Activated B cell treated with CpG ODN at 0.5 μM for 24 hours (primary cell): ENCODE measurements around the gene PYROXD2. TPM values are rescaled to one million over a fixed set of nuclear protein-coding genes. Genes with fewer than 3 reads are reported as not detected.

Experiments used
- ATAC-seq: fragments of 200-7000 bp; cut with Tn5 transposase; one replicate; pipeline ENCODE4 v1.10.0; 2021; ENCODE audit warnings: low read depth, mild to moderate bottlenecking, moderate library complexity
- CTCF ChIA-PET: fragments of 350-600 bp; sonication (Branson Sonifier 250); formaldehyde crosslinking; loops from one replicate; lab custom pipeline; 2021; ENCODE audit warnings: antibody characterized with exemption; lab: Charles Lee
- POLR2A ChIA-PET: fragments of 350-600 bp; sonication (Branson Sonifier 250); formaldehyde crosslinking; loops from one replicate; lab custom pipeline; 2021; ENCODE audit warnings: antibody characterized with exemption; lab: Charles Lee
- DNase-seq: peaks from one replicate; pipeline ENCODE4 v3.0.0; 2022
- H3K27ac Mint-ChIP-seq: one replicate; pipeline ENCODE4 v1.8.0; 2020; ENCODE audit warnings: mixed read lengths
- H3K27me3 Mint-ChIP-seq: one replicate; pipeline ENCODE4 v1.8.0; 2021; ENCODE audit warnings: mixed read lengths
- H3K36me3 Mint-ChIP-seq: one replicate; pipeline ENCODE4 v1.8.0; 2021; ENCODE audit warnings: low read depth, mixed read lengths
- H3K4me1 Mint-ChIP-seq: one replicate; pipeline ENCODE4 v1.8.0; 2021; ENCODE audit warnings: mixed read lengths
- H3K4me3 Mint-ChIP-seq: one replicate; pipeline ENCODE4 v1.8.0; 2020; ENCODE audit warnings: mild to moderate bottlenecking, mixed read lengths
- H3K9me3 Mint-ChIP-seq: one replicate; pipeline ENCODE4 v1.8.0; 2020; ENCODE audit warnings: mixed read lengths
- intact Hi-C: fragments of 100-400 bp; cut with micrococcal nuclease; formaldehyde crosslinking; loops from one replicate; pipeline ENCODE4 v1.15.1; 2024
- total RNA-seq: library from RNA; stranded (reverse); gene quantifications from 2 replicates; pipeline ENCODE4 v1.2.3, GENCODE V29; 2022
- TF ChIP-seq, protein P1 (sequence below): fragments of 200-600 bp; IDR thresholded peaks from one replicate; pipeline ENCODE4 v1.8.0; 2022; ENCODE audit warnings: antibody characterized with exemption, mild to moderate bottlenecking

PYROXD2 gene
- total RNA-seq, 1 donor from 2014 or later, result 11.4 TPM

DNA sequence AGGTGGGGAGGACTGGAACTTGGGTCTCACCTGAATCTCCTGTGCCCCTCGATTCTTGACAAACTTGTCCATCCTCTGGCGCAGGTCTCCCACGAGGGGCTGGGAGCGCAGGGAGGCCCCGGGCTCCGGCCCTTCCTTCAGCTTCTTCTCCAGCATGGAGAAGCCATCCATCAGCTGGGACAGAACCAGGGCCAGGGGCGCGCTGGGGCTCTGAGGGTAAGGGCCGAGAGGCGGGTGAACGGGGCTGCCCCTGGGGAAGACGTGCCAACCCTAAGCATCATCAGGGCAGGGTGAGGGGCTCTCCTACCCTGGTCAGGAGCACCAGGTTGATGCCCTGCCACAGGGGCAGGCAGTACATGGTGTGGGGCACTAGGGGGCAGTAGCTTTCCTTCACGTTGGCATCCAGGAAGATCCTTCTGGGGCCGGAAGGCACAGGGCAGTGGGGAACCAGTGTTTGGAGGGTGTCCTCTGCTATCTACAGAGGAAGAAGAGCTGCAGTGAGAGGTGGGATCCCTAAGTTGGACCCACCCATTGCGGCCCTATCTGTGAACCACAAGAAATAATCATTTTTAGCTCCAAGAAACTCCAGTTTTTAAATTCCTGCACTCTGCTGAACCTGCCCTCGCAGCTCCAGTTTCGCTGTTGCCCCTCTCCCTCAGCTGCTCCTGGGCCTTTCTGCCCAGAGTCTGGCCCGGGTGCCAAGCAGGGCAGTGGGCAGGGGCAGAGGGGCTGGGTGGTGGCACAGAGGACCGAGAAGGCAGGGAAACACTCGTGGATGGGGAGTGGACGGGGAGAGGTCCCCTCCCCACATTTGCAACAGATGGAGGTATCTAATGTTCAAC lies 10.8 kb upstream of the PYROXD2 start:
- Mint-ChIP-seq H3K36me3 (peaks cover 78% of the 10 kb centered on the region), H3K4me3 (no peak overlapping the region), H3K27ac (no peak overlapping the region), H3K27me3 (no peaks in the 10 kb centered on the region), H3K4me1 (peaks cover 6% of the 10 kb centered on the region), H3K9me3 (no peaks in the 10 kb centered on the region)
- DNase-seq (no peak), ATAC-seq (peak; percentile 85)
- ChIA-PET CTCF (interaction anchor here (0.7 to 3.6 kb wide), 6 partner anchors 10 to 821 kb away, joined by 3 to 18 read pairs (median 6); no protein-coding TSS in a partner anchor), POLR2A (interaction anchor here (0.8 kb wide), 1 partner anchor 20 kb away, joined by 3 read pairs; the partner anchor contains the start of gene HPS1)
- TF ChIP-seq, protein P1, sequence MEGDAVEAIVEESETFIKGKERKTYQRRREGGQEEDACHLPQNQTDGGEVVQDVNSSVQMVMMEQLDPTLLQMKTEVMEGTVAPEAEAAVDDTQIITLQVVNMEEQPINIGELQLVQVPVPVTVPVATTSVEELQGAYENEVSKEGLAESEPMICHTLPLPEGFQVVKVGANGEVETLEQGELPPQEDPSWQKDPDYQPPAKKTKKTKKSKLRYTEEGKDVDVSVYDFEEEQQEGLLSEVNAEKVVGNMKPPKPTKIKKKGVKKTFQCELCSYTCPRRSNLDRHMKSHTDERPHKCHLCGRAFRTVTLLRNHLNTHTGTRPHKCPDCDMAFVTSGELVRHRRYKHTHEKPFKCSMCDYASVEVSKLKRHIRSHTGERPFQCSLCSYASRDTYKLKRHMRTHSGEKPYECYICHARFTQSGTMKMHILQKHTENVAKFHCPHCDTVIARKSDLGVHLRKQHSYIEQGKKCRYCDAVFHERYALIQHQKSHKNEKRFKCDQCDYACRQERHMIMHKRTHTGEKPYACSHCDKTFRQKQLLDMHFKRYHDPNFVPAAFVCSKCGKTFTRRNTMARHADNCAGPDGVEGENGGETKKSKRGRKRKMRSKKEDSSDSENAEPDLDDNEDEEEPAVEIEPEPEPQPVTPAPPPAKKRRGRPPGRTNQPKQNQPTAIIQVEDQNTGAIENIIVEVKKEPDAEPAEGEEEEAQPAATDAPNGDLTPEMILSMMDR, result no peak
- intact Hi-C loops, result loop anchor here (1.0 kb wide), 2 partner anchors 21 to 239 kb away; partner anchors contain the start of gene HPS1

DNA sequence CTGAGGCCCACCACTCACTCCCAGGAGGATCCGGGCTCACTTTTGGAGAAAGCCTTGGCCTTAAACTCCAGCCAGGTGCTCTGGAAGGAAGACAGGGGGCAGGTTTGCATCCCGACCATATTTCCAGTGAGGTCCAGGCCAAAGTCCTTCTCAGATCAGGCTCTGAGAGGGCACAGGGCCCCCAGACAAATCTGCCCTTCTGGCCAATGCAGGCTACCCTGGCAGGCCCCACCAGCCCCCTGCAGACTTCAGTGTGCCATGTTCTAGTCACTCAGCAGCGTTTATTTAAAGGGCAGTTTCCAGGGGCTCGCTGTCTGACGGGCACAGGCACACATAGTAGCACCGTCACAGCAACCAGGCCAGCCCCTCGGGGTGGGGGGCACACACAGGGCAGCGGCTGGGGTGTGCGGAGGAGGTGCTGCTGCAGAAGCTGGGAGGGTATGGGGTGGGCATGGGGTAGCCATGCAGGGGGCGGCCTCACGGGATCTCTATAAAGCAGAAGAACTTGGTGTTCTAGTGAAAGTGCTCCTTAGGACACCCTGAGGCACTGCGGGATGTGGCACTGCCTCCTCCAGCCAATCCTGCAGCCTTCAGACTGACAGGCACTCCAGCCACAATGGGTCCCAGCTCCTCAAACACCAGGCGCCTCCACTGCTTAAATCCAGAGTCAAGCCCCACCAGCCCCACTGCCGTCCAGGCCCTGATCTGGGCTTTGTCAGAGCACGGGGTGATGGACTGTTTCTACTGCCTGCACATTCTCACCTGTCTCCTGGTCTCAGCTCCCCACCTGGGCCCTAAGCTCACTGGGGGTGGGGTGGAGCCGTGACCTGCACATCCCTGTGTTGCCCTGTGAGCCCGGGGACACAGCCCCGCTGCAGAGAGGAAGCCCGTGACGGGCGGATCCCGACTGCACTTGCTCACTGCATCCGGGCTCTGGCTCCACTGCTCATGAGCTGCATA lies 9.6 kb upstream of the PYROXD2 start:
- Mint-ChIP-seq H3K9me3 (no peaks in the 10 kb centered on the region), H3K27ac (no peak overlapping the region), H3K4me3 (no peak overlapping the region), H3K27me3 (no peaks in the 10 kb centered on the region), H3K36me3 (peaks cover 73% of the 10 kb centered on the region), H3K4me1 (peaks cover 6% of the 10 kb centered on the region)
- DNase-seq, result no peak
- POLR2A ChIA-PET, result no interaction called here
- intact Hi-C loops, result loop anchor here (1.0 kb wide), 2 partner anchors 22 to 240 kb away; partner anchors contain the start of gene HPS1
- TF ChIP-seq, protein P1, result no peak
- ATAC-seq, result no peak
- CTCF ChIA-PET, result interaction anchor here (1.2 to 3.6 kb wide), 3 partner anchors 11 to 19 kb away, joined by 3 to 18 read pairs (median 3); no protein-coding TSS in a partner anchor

DNA sequence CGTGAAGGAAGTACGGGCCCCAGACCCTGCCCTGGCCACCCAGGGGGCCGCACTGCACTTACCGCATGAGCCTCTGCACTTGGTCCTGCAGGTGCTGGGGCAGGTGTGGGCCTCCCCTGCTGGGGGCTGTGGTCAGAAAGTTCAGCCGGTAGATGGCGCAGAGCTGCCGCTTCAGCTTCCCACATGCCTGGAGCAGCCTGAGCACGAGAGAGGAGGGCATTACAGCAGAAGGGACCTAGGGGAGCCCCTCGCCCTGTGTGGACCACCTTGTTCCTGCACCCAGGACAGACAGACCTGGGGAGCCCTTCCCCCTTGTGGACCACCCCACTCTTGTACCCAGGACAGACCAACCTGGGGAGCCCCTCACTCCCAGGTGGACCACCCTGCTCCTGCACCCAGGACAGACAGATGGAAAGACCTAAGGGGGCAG lies 8.7 kb upstream of the PYROXD2 start:
- intact Hi-C loops, result no loop called here
- ATAC-seq, result no peak
- Mint-ChIP-seq H3K36me3 (peaks cover 76% of the 10 kb centered on the region), H3K27ac (no peak overlapping the region), H3K4me1 (peaks cover 6% of the 10 kb centered on the region), H3K27me3 (no peaks in the 10 kb centered on the region), H3K4me3 (no peak overlapping the region), H3K9me3 (no peaks in the 10 kb centered on the region)
- TF ChIP-seq, protein P1, result no peak
- no peak for DNase-seq
- ChIA-PET CTCF (no interaction called here), POLR2A (interaction anchor here (0.7 kb wide), 1 partner anchor 14 kb away, joined by 10 read pairs; no protein-coding TSS in a partner anchor)

DNA sequence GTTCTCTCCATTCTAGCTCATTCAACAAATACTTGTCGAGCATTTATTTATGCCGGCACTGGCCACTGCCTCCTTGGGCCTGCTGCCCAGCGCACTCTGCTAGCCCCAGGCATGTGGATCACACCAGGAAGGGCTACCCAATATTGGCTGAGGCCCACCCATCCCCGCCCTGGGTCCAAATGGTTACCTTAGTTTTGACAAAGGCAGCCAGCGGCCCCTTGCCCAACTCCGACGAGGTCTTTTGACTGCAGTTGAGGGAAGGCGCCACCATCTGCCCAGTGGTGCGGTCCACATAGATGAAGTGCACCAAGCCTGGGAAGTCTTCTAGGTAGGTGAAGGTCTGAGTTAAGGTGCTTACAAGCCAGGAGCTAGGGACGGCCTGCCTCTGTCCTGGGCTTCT lies 7.2 kb upstream of the PYROXD2 start:
- ChIA-PET POLR2A (no interaction called here), CTCF (no interaction called here)
- intact Hi-C loops, result no loop called here
- DNase-seq (no peak), ATAC-seq (no peak)
- Mint-ChIP-seq H3K36me3 (peaks cover 78% of the 10 kb centered on the region), H3K4me3 (no peak overlapping the region), H3K4me1 (peaks cover 6% of the 10 kb centered on the region), H3K27ac (no peak overlapping the region), H3K9me3 (no peaks in the 10 kb centered on the region), H3K27me3 (no peaks in the 10 kb centered on the region)
- TF ChIP-seq, protein P1, result no peak
